HEK293 (cell line): ENCODE results near the gene CABP4.
A peak's percentile ranks its signal among the peaks of the same experiment; 100 is the strongest.

Experiments
- KLF10 ChIP-seq: fragments of 450-650 bp; IDR thresholded peaks from 2 replicates; pipeline ENCODE4 v1.5.1; 2018; ENCODE audit warnings: missing biosample characterization, mild to moderate bottlenecking, missing genetic modification characterization
- PATZ1 ChIP-seq: fragments of 450-650 bp; formaldehyde crosslinking; IDR thresholded peaks from 2 replicates; pipeline ENCODE4 v1.5.1; 2016; ENCODE audit warnings: missing biosample characterization, missing genetic modification characterization
- SP3 ChIP-seq: fragments of 450-650 bp; formaldehyde crosslinking; IDR thresholded peaks from 2 replicates; pipeline ENCODE4 v1.5.1; 2016; ENCODE audit warnings: missing biosample characterization, missing genetic modification characterization
- TSHZ1 ChIP-seq: fragments of 450-650 bp; formaldehyde crosslinking; IDR thresholded peaks from 2 replicates; pipeline ENCODE4 v1.5.1; 2016; ENCODE audit warnings: missing biosample characterization, missing genetic modification characterization, borderline replicate concordance
- YY1 ChIP-seq: fragments of 450-650 bp; formaldehyde crosslinking; IDR thresholded peaks from 2 replicates; pipeline ENCODE4 v1.5.1; 2018; ENCODE audit warnings: missing biosample characterization, missing genetic modification characterization
- ZBTB10 ChIP-seq: fragments of 450-650 bp; formaldehyde crosslinking; IDR thresholded peaks from 2 replicates; pipeline ENCODE4 v1.5.1; 2016; ENCODE audit warnings: missing biosample characterization, missing genetic modification characterization
- ZBTB11 ChIP-seq: fragments of 450-650 bp; formaldehyde crosslinking; conservative IDR thresholded peaks from 2 replicates; pipeline ENCODE4 v1.5.1; 2016; ENCODE audit warnings: low read depth, missing biosample characterization, missing genetic modification characterization
- ZBTB20 ChIP-seq: fragments of 450-650 bp; formaldehyde crosslinking; IDR thresholded peaks from 2 replicates; pipeline ENCODE4 v1.5.1; 2016; ENCODE audit warnings: missing biosample characterization, missing genetic modification characterization
- ZBTB48 ChIP-seq: fragments of 450-650 bp; formaldehyde crosslinking; IDR thresholded peaks from 2 replicates; pipeline ENCODE4 v1.5.1; 2016; ENCODE audit warnings: missing biosample characterization, missing genetic modification characterization
- ZBTB6 ChIP-seq: fragments of 450-650 bp; formaldehyde crosslinking; IDR thresholded peaks from 2 replicates; pipeline ENCODE4 v1.5.1; 2017; ENCODE audit warnings: missing biosample characterization, missing genetic modification characterization
- ZFP69B ChIP-seq: fragments of 450-650 bp; formaldehyde crosslinking; IDR thresholded peaks from 2 replicates; pipeline ENCODE4 v1.5.1; 2016; ENCODE audit warnings: missing biosample characterization, missing genetic modification characterization
- ZNF302 ChIP-seq: fragments of 450-650 bp; formaldehyde crosslinking; IDR thresholded peaks from 2 replicates; pipeline ENCODE4 v1.5.1; 2016; ENCODE audit warnings: missing biosample characterization, missing genetic modification characterization, low read depth
- ZNF324 ChIP-seq: fragments of 450-650 bp; formaldehyde crosslinking; IDR thresholded peaks from 2 replicates; pipeline ENCODE4 v1.5.1; 2016; ENCODE audit warnings: missing biosample characterization, missing genetic modification characterization
- ZNF335 ChIP-seq: fragments of 450-650 bp; formaldehyde crosslinking; conservative IDR thresholded peaks from 2 replicates; pipeline ENCODE4 v1.5.1; 2016; ENCODE audit warnings: missing biosample characterization, missing genetic modification characterization
- ZNF555 ChIP-seq: fragments of 450-650 bp; formaldehyde crosslinking; conservative IDR thresholded peaks from 2 replicates; pipeline ENCODE4 v1.5.1; 2017; ENCODE audit warnings: missing biosample characterization, mild to moderate bottlenecking, missing genetic modification characterization, inconsistent platforms
- ZNF560 ChIP-seq: fragments of 450-650 bp; formaldehyde crosslinking; IDR thresholded peaks from 2 replicates; pipeline ENCODE4 v1.5.1; 2017; ENCODE audit warnings: missing biosample characterization, missing genetic modification characterization, borderline replicate concordance
- ZNF639 ChIP-seq: fragments of 450-650 bp; formaldehyde crosslinking; IDR thresholded peaks from 2 replicates; pipeline ENCODE4 v1.5.1; 2016; ENCODE audit warnings: missing biosample characterization, missing genetic modification characterization
- ZNF645 ChIP-seq: fragments of 450-650 bp; formaldehyde crosslinking; IDR thresholded peaks from 2 replicates; pipeline ENCODE4; 2016; ENCODE audit warnings: missing biosample characterization, missing genetic modification characterization
- ZXDB ChIP-seq: fragments of 450-650 bp; formaldehyde crosslinking; IDR thresholded peaks from 2 replicates; pipeline ENCODE4 v1.5.1; 2016; ENCODE audit warnings: missing biosample characterization, missing genetic modification characterization

CABP4 gene

GRCh38 chr11:67482827-67483798 lies 28.0 kb downstream of the CABP4 start, which contains the start of gene AIP (continued):
- TF ChIP-seq ZBTB10 (0 out of 2 replicates have a peak, but pooled peaks have one; percentile 17), ZNF335 (tag by site-specific recombination) (peak; percentile 91), ZBTB20 (tag by site-specific recombination) (0 out of 2 replicates have a peak, but pooled peaks have one; percentile 13), ZBTB48 (peak; percentile 64), TSHZ1 (tag by site-specific recombination) (no peak), ZNF645 (tag by site-specific recombination) (no peak), ZNF555 (tag by site-specific recombination) (no peak), PATZ1 (tag by site-specific recombination) (peak; percentile 25; the same call in 1 of the 2 replicates), ZNF560 (tag by site-specific recombination) (no peak), ZNF639 (tag by site-specific recombination) (peak; percentile 43; the same call in 1 of the 2 replicates), ZNF324 (tag by site-specific recombination) (0 out of 2 replicates have a peak, but pooled peaks have one; percentile 33), ZXDB (peak; percentile 85), ZBTB11 (tag by site-specific recombination) (peak; percentile 59; the same call in 1 of the 2 replicates), ZNF302 (no peak), YY1 (peak; percentile 94), ZFP69B (tag by site-specific recombination) (peak; percentile 86), KLF10 (0 out of 2 replicates have a peak, but pooled peaks have one; percentile 34), SP3 (peak; percentile 94), ZBTB6 (tag by site-specific recombination) (no peak)
